A549 (cell line): ENCODE results near the gene CNR1. TPM values are rescaled to one million over a fixed set of nuclear protein-coding genes. Genes with fewer than 3 reads are reported as not detected.

Experiments
- ATAC-seq, 2 experiments: fragments of 200-7000 bp in 1 of 2; fragments of >200 bp in 1 of 2; cut with Nextera tagmentation in 1 of 2; cut with Tn5 transposase in 1 of 2; 3 replicates each; pipeline versions ENCODE4 v1.8.0 to v1.9.1; 2018 to 2020; ENCODE audit warnings: mild to moderate bottlenecking in 1 of 2, moderate library complexity in 1 of 2
- CTCF ChIA-PET: fragments of 300-600 bp; sonication (Branson Sonifier 250); formaldehyde crosslinking; extraction: SDS; loops from one replicate; lab custom pipeline; 2021; ENCODE audit warnings: antibody characterized with exemption, inconsistent platforms; lab: Yijun Ruan, JAX
- POLR2A ChIA-PET: fragments of 350-600 bp; formaldehyde crosslinking; extraction: SDS; loops from one replicate; lab custom pipeline; 2021; ENCODE audit warnings: antibody characterized with exemption, inconsistent platforms; lab: Yijun Ruan, JAX
- DNase-seq, 2 experiments: peaks; one replicate each; pipeline versions ENCODE4 v3.0.0 to v3.0.0-alpha.2; 2011 to 2016; ENCODE audit warnings: low read depth in 1 of 2, low spot score in 1 of 2
- FAIRE-seq: peaks from 2 replicates; lab custom pipeline; 2011; peaks lifted over from hg19 to GRCh38; lab: Jason Lieb, UNC
- H3K27ac ChIP-seq, 2 experiments: fragments of >200 bp; sonication (Bioruptor Twin); formaldehyde crosslinking; 3 replicates each; pipeline ENCODE4 v1.5.1; 2016 to 2017
- H3K4me1 ChIP-seq: fragments of >200 bp; sonication (Bioruptor Twin); formaldehyde crosslinking; 3 replicates; pipeline ENCODE4 v1.6.1; 2016
- H3K4me2 ChIP-seq: fragments of >200 bp; sonication (Bioruptor Twin); formaldehyde crosslinking; 3 replicates; pipeline ENCODE4 v1.6.1; 2016
- H3K4me3 ChIP-seq: fragments of >200 bp; sonication (Bioruptor Twin); formaldehyde crosslinking; 3 replicates; pipeline ENCODE4 v1.5.1; 2016
- H3K9me3 ChIP-seq: fragments of >200 bp; sonication (Bioruptor Twin); formaldehyde crosslinking; 3 replicates; pipeline ENCODE4 v1.6.1; 2016
- ATOH8 ChIP-seq: fragments of 250-450 bp; sonication (Bioruptor Pico); IDR thresholded peaks from 2 replicates; pipeline ENCODE4 v1.5.0; 2020; ENCODE audit warnings: low read depth, mild to moderate bottlenecking, moderate library complexity
- BHLHE40 ChIP-seq: IDR thresholded peaks from 2 replicates; pipeline ENCODE4 v1.6.1; 2012; ENCODE audit warnings: low read depth, low read length, inconsistent platforms
- CEBPB ChIP-seq, 2 experiments: fragments of >200 bp in 1 of 2; sonication (Bioruptor Twin) in 1 of 2; formaldehyde crosslinking in 1 of 2; IDR thresholded peaks; 2 replicates each; pipeline ENCODE4 v1.6.1; 2012 to 2016
- CHD2 ChIP-seq: fragments of 150-350 bp; IDR thresholded peaks from 2 replicates; pipeline ENCODE4 v1.6.1; 2014; ENCODE audit warnings: low read length; ENCODE audit not compliant: partially characterized antibody
- CTCF ChIP-seq: fragments of >200 bp; sonication (Bioruptor Twin); formaldehyde crosslinking; IDR thresholded peaks from 3 replicates; pipeline ENCODE4 v1.5.1; 2016
- FOSL2 ChIP-seq, 2 experiments: fragments of 450-650 bp in 1 of 2; fragments of >200 bp in 1 of 2; sonication (Bioruptor Twin) in 1 of 2; formaldehyde crosslinking; IDR thresholded peaks; 2 replicates each; pipeline versions ENCODE4 v1.5.0 to v1.6.1; 2016 to 2020; ENCODE audit warnings: mild to moderate bottlenecking in 1 of 2, moderate library complexity in 1 of 2
- FOXS1 ChIP-seq: fragments of 250-450 bp; sonication (Bioruptor Pico); IDR thresholded peaks from 2 replicates; pipeline ENCODE4 v1.5.0; 2020; ENCODE audit warnings: mild to moderate bottlenecking, moderate library complexity
- GATA3 ChIP-seq: IDR thresholded peaks from 2 replicates; pipeline ENCODE4 v1.6.1; 2012; ENCODE audit warnings: borderline replicate concordance
- HDAC2 ChIP-seq: fragments of 200-600 bp; sonication (generic); IDR thresholded peaks from 2 replicates; pipeline ENCODE4 v1.6.1; 2016
- HOXA7 ChIP-seq: fragments of 250-450 bp; sonication (Bioruptor Pico); IDR thresholded peaks from 2 replicates; pipeline ENCODE4 v1.5.0; 2020; ENCODE audit warnings: mild to moderate bottlenecking, moderate library complexity
- MAFK ChIP-seq: fragments of 450-650 bp; IDR thresholded peaks from 2 replicates; pipeline ENCODE4 v1.6.1; 2014; ENCODE audit not compliant: partially characterized antibody
- MAX ChIP-seq: IDR thresholded peaks from 2 replicates; pipeline ENCODE4 v1.6.1; 2012
- RAD21 ChIP-seq, 2 experiments: fragments of >200 bp in 1 of 2; sonication (Bioruptor Twin) in 1 of 2; formaldehyde crosslinking in 1 of 2; IDR thresholded peaks in 1 of 2; conservative IDR thresholded peaks in 1 of 2; 2 replicates in 1 of 2; 3 replicates in 1 of 2; pipeline ENCODE4 v1.6.1; 2012 to 2018; ENCODE audit warnings: inconsistent platforms in 1 of 2
- RARB ChIP-seq: fragments of 250-450 bp; sonication (Bioruptor Pico); IDR thresholded peaks from 2 replicates; pipeline ENCODE4 v1.8.0; 2021; ENCODE audit warnings: mild to moderate bottlenecking, moderate library complexity
- REST ChIP-seq: fragments of 200-600 bp; sonication (generic); IDR thresholded peaks from 2 replicates; pipeline ENCODE4 v1.6.1; 2016; ENCODE audit warnings: antibody characterized with exemption, mild to moderate bottlenecking, moderate library complexity
- RNF2 ChIP-seq: fragments of 200-600 bp; sonication (generic); IDR thresholded peaks from 2 replicates; pipeline ENCODE4 v1.6.1; 2016; ENCODE audit warnings: low read depth, mild to moderate bottlenecking, antibody characterized with exemption, moderate library complexity, borderline replicate concordance
- SMC3 ChIP-seq: fragments of >200 bp; sonication (Bioruptor Twin); formaldehyde crosslinking; IDR thresholded peaks from 3 replicates; pipeline ENCODE4 v1.6.1; 2018; ENCODE audit warnings: inconsistent platforms
- SREBF2 ChIP-seq: fragments of 450-650 bp; IDR thresholded peaks from 2 replicates; pipeline ENCODE4 v1.6.1; 2014; ENCODE audit warnings: mild to moderate bottlenecking, moderate library complexity
- USF2 ChIP-seq: fragments of 450-650 bp; IDR thresholded peaks from 2 replicates; pipeline ENCODE4 v1.6.1; 2014; ENCODE audit warnings: antibody characterized with exemption
- ZSCAN20 ChIP-seq: fragments of 250-450 bp; sonication (Bioruptor Pico); IDR thresholded peaks from 2 replicates; pipeline ENCODE4 v1.8.0; 2022; ENCODE audit warnings: mild to moderate bottlenecking, moderate library complexity
- WGBS: methylation state at CpG from one replicate; pipeline ENCODE4 v1.1.6; 2017; ENCODE audit errors: missing lambda C conversion rate; 5-methylcytosine and 5-hydroxymethylcytosine counted together
- polyA minus RNA-seq: library from RNA; depleted of rRNA, polyadenylated mRNA; stranded (reverse); fragments of >200 nt; gene quantifications from 2 replicates; pipeline ENCODE4 v1.2.3, GENCODE V29; 2011; rRNA and poly(A)+ RNA removed
- polyA plus RNA-seq, 4 experiments: library from polyadenylated mRNA; depleted of rRNA in 3 of 4; stranded (reverse); fragments of >200 nt; fragmentation: RNase III in 1 of 4; extraction: RNeasy Plus Mini Kit Qiagen cat#74134 plus additional on column Dnase treatment in 1 of 4; gene quantifications; 2 replicates in 3 of 4; 3 replicates in 1 of 4; pipeline ENCODE4 v1.2.3, GENCODE V29; 2011 to 2017

CNR1 gene
- polyA plus RNA-seq (2011; rRNA removed) (0.05 and 0.06 TPM in 2 replicates), polyA plus RNA-seq (2017; fragmentation: RNase III; extraction: RNeasy Plus Mini Kit Qiagen cat#74134 plus additional on column Dnase treatment) (0.72 to 0.79 TPM (median 0.79 TPM) in 3 replicates), polyA minus RNA-seq (0.45 TPM in 1 of 2 replicates, not detected in the other)
- 0.04 and 0.06 TPM in 2 replicates for polyA plus RNA-seq (2012; cell fraction: cytosol; rRNA removed)
- 0.07 and 0.84 TPM in 2 replicates for polyA plus RNA-seq (2012; cell fraction: nucleus; rRNA removed)

- WGBS, result 0% methylated on average over 29 of the region's 78 CpGs
- FAIRE-seq (no peak), DNase-seq (peak; percentile 3 to 13), ATAC-seq (peak; percentile 85)
- TF ChIP-seq RARB (CRISPR knock-in tag) (no peak), FOXS1 (no peak), HDAC2 (no peak), GATA3 (no peak), REST (no peak), SREBF2 (no peak), CTCF (0 out of 3 replicates have a peak, but pooled peaks have one; percentile 8), BHLHE40 (no peak), SMC3 (0 out of 3 replicates have a peak, but pooled peaks have one; percentile 6)
- ChIA-PET POLR2A (no interaction called here), CTCF (interaction anchor here (0.6 kb wide), 1 partner anchor 705 kb away, joined by 3 read pairs; no protein-coding TSS in a partner anchor)
- peak within 1 kb of the TSS; percentile 95 for H3K4me2 ChIP-seq
- H3K4me1 ChIP-seq, result peaks cover 6% of the 10 kb centered on the region; the same call in 1 of the 3 replicates
- peak within 1 kb of the TSS; percentile 68 for H3K4me3 ChIP-seq
- peak within 1 kb of the TSS; percentile 45 to 82; a peak in 5 of 6 replicates for H3K27ac ChIP-seq
- H3K9me3 ChIP-seq, result no peaks in the 10 kb centered on the region
Observed at GRCh38 chr6:88165844-88166492, at the start of gene CNR1. CNR1 (minus strand) TSS chr6:88166347; CDS start chr6:88145274, 21,073 bp downstream.

- no peaks in the 10 kb centered on the region for H3K9me3 ChIP-seq
- no peak for TF ChIP-seq CHD2
- TF ChIP-seq HOXA7, result no peak
- TF ChIP-seq FOSL2 (IDR thresholded peaks at IDR 0.05), result no peak
- no peak for TF ChIP-seq FOSL2 (CRISPR knock-in tag; IDR thresholded peaks at IDR 0.05)
- TF ChIP-seq USF2, result no peak
- no peak for TF ChIP-seq CEBPB (IDR thresholded peaks at IDR 0.05)
- TF ChIP-seq MAFK, result no peak
- TF ChIP-seq ATOH8 (CRISPR knock-in tag), result no peak
- TF ChIP-seq RARB (CRISPR knock-in tag), result no peak
- no peak for TF ChIP-seq RNF2
- TF ChIP-seq RAD21 (conservative IDR thresholded peaks at IDR 0.05 in 1 of 2, IDR thresholded peaks at IDR 0.05 in 1 of 2), result no peak
- no peak for TF ChIP-seq MAX
- TF ChIP-seq ZSCAN20 (CRISPR knock-in tag), result no peak
- DNase-seq, result no peak
- no peak for FAIRE-seq
- H3K4me1 ChIP-seq, result no peaks in the 10 kb centered on the region
- no peak overlapping the region for H3K4me2 ChIP-seq
- H3K4me3 ChIP-seq, result no peak overlapping the region
- 18% methylated on average over 4 of the region's 4 CpGs for WGBS
- ATAC-seq, result no peak
- H3K27ac ChIP-seq, result no peak overlapping the region
- ChIA-PET CTCF (no interaction called here), POLR2A (no interaction called here)
Observed at GRCh38 chr6:88211446-88211845, 45.3 kb upstream of the CNR1 start.
